ENCODE measurements around the gene TES.
"Not testable (repeated sequence)": the region's sequence is repeated elsewhere in the genome, so short reads cannot be mapped to it uniquely, and the experiment has no call there.

Gene TES, protein sequence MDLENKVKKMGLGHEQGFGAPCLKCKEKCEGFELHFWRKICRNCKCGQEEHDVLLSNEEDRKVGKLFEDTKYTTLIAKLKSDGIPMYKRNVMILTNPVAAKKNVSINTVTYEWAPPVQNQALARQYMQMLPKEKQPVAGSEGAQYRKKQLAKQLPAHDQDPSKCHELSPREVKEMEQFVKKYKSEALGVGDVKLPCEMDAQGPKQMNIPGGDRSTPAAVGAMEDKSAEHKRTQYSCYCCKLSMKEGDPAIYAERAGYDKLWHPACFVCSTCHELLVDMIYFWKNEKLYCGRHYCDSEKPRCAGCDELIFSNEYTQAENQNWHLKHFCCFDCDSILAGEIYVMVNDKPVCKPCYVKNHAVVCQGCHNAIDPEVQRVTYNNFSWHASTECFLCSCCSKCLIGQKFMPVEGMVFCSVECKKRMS

DNA sequence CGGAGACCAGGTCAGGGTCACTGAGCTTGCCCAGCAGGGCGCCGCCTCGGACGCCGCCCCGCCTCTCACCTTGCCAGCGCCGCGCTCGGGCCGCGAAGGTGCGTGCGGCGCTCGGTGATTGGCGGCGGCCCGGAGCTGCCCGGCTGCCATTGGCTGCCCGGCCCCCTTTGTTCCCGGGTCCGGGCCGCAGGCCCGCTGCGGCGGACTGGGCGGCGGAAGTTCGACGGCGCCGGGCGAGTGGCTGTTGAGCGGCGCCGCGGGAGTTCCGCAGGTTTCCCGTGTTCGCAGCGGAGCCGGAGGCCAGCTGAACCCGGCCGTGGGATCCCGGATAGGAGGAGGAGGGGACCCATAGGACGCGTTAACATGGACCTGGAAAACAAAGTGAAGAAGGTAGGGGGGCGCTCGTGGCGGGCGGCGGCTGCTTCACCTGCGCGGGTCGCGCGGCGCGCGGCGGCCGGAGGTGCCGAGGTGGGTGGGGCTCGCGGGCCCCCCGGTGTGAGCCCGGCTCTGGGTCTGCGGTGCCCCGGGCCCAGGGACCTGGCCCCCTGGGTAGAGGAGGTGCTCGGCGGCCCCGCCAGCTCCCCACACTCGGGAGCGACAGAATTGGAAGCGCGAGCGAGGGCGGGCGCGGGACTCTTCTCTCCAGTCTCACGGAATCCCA lies at the start of gene TES:
Gene TES (plus strand): TSS at position 195 of the 661 bp plus-strand sequence. CDS start 169 bp downstream, at position 364.
- peak; percentile 39 to 78 (median 58) for DNase-seq

DNA sequence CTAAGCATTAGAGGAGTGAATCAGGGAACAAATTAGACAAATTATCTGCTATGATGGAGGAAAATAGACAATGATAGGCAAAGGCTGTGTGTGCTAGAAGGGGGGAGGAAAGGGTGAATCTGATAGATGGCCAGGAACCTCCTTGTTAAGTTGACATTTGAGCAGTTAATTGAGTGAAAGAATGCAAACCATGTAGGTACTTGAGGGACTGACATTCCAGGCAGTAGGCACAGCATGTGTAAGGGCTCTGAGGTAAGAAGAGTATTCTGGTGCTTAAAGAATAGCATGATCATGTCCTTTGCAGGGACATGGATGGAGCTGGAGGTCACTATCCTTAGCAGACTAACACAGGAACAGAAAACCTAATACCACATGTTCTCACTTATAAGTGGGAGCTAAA lies 48.6 kb upstream of the TES start:
- DNase-seq = no peak

DNA sequence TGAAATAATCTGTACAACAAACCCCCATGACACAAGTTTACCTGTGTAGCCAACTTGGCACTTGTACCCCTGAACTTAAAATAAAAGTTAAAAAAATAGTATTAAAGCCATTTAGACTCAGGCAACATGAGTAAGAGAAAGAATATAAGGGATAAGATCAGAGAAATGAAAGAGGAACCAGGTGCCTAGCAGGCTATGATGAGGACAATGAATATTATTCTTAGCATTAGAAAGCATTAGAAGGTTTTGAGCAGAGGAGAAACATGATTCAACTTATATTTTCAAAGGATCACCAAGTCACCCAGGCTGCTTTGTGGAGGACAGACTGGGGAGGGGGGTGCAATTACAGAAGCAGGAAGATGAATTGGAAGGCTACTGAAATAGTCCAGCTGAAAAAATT lies 48.1 kb upstream of the TES start:
- DNase-seq = no peak

DNA sequence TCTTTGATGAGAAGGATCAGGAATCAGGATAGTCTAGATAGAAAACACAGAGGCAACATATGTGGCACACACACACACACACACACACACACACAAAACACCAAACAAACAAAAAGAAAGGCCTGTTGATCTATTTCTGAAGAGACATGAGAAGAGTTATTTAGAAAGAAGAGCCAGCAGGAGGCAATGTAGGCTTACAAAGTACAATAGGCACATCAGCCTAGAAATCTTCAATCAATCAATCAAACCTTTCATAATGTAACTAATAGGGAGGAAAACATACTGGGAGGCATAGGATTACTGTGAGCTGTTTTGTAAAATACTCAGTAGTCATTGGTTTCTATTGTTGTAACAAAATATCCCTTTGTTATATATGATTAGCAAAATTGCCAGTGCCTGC lies 47.3 kb upstream of the TES start:
- no peak for DNase-seq

DNA sequence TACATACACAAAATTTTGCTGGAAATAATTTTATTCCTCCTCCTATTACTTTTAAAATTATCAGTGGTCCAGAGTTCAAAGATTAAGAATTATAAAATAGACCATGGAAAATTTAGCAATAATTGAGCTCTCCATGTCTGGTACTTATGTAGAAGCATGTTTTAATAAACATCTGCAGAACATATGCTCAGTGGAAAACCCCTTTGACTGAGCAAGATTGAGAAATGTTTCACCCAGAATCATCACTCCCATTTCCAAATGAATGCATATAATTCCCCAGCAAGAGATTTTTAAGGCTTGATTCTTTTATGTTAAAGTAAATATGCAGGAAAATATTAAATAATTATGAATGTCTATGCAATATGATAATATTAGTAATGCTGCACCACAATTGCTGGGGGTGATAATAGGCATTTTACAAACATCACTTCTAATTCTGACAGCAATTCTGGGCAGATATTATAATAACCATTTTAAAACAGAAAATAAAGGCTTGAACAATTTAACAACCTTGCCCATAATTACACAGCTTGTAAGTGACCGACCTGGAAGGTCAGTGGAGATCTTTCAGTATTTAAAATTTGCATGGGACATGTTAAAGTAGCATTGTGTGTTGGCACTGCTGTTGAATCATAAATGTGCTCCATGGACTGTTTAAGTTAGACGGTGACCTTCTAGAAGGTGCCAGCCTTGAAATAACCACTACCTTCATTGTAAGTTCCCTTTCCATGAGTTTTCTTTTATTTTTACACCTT lies 45.6 kb upstream of the TES start:
- no peak for DNase-seq

DNA sequence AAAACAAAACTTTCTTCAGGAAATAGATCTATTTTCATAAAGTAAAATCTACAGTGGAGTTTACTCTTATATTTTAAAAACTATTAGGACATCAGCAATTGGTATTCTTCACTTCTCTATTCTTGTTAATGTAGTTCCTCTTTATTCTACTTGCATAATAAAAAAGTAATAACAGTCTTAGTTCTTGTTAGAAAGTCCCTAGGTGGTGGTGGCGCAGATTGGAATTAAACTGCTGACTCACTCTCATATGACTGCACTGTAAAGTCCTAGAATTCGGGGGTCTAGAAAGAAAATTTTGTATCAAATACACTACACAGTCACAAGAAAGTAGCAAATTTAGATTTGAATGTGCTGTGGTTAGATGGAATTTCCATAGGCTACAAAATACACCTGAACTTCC lies 44.6 kb upstream of the TES start:
- no peak for DNase-seq

DNA sequence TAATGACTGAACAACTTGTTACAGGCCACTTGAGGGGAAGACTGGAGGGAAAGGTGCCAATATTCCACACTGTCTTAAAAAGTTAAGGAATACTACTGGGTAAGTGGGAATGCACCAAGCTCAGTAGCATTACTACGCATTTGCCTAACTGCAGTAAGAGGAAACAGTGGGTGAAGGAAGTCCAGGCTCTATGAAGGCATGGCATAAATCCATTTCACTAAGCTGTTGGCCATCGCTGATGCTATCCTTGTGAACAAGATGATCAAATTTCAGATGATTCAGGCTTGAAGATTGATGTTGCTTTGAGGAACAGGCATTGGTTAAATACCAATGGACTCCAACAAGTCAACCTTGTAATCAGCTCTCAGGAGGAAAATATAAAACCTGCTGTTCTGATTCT lies 44.2 kb upstream of the TES start:
- DNase-seq = no peak

DNA sequence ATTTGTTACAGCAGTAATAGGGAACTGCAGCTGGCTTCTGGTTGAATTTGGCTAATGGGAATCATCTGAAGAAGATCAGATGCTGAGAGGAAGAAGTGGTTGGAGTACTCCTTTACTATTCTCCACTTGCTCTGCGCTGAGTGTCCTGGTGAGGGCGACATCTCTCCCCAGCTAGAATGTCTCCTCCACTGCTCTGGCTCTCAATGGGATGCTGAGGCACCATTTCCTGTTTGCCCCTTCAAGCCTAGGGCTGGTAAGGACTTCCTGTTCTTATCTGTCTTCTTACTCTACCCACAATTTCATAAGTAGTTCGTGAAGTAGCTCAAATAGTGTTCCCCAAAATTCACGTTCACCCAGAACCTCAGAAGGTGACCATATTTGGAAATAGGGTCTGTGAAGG lies 43.2 kb upstream of the TES start:
- DNase-seq = no peak

DNA sequence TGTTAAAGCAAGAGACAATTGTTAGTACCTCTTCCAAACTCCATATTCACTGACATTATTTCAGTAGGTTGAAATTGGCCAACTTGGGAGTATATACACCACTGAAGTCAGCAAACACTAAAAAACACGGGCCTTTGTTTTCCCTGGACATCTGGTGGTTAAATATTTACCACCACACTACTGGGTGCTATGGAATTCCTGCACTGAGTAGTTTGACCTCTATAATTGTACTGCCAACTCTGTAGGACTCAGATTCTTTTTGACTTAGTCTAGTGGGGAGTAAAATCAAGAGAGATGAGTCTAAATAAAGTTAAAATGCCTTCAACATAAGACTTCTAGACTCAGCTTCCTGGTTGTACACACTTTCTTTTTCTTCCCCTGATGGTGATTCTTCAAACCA lies 41.3 kb upstream of the TES start:
- no peak for DNase-seq

DNA sequence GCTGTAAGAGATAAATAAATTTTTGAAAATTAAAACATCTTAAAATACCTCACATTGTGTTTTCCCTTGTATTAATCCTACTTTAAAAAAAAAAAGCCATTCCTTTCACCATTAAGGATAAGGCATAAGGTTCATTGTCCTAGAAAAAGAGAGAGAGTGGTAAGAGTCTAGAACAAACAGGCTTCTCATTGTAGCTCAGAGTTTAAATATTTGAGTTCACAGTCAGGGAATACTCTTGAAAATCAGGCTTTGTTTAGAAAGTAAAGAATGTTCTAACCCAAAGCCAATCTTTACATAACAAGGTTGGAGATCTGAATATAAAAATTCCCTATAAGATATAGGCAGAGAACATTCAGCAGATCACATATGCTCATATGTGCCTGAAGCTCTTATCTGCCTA lies 40.2 kb upstream of the TES start:
- no peak for DNase-seq

DNA sequence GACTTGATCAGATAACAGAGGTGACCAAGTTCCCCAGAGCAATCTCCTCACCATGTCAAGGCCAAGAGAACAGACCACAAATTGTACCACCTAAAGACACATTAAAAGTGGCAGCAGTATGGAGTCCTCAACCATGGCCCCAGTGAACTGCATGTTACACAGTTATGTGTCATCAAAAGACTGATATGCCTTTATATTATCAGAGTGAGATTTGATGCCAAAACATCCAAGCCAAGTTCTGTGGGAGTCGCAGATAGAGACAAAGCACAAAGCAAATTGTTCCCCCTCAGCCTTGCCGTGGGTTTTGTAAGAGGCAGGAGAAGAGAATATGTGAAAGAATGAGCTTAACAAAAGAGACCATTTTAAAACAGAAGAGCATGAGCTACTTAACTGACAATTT lies 39.2 kb upstream of the TES start:
- no peak for DNase-seq

DNA sequence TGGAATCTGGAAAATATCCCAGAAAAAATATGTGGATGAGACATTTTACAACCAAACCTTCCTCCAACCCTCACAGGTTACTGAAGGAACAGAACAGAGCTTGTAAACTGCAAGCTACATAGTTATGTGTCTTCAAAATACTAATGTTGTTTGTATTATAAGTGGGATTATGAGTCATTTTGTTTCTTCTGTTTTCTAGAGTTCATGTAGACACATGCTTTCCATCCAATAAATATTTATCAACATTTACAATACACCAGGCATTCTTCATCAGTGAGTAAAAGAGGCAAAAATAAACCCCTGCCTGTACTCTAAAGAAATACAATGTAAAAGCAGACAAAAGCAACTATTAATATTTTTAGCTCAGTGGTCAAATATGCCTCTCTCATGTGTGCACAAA lies 38.0 kb upstream of the TES start:
- DNase-seq = no peak

DNA sequence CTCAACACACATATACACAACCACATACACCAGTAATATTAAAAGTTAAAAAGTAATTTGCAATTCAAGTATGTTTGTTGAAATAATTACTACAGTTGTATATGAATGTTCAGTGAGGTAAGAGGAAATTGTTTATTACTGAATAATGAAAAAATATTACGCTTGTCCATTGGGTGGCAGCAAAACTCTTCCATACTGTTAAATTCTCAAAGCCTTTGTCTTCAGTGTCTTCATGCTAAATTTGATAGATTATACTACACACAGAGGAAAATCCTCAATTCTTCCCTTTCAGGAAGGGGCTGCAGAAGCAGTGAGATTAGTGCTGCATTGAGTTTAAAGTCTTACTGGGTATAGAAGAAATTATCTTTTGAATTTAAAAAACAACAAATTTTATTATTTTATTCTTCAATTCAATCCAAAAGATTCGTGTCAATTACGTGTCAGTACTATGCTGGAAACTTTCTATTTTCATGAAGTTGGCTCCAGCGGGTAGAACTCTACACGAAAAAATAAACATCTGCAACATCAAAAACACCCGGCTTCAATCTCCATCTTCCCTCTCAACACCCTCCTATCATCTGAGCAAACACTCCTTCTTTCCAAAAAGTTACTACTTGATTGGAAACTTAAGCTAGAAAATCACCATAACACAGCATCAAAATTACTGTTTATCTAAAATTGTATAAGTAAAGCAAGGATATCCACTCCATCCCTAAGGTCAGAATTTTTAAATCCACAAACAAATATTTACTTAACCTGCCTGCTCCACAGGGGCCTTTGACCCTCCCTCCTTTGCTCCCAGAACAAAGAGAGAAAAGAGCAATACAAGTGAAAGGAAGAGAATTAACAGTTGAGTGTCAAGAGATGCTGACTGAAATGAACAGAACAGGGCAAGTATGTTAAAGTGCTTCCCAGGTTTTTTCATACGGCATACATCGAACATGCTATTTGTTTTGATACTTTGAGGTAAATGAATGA lies 37.0 kb upstream of the TES start:
- DNase-seq = peak in 4 of 6 experiments; percentile 0 to 57 (median 42)

DNA sequence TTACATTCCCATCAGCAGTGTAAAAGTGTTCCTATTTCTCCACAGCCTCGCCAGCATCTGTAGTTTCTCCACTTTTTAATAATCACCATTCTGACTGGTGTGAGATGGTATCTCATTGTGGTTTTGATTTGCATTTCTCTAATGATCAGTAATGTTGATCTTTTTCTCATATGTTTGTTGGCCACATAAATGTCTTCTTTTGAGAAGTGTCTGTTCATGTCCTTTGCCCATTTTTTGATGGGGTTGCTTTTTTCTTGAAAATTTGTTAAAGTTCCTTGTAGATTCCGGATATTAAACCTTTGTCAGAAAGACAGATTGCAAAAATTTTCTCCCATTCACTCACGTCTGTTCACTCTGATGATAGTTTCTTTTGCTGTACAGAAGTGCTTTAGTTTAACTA lies 35.2 kb upstream of the TES start:
- not testable (repeated sequence) for DNase-seq

DNA sequence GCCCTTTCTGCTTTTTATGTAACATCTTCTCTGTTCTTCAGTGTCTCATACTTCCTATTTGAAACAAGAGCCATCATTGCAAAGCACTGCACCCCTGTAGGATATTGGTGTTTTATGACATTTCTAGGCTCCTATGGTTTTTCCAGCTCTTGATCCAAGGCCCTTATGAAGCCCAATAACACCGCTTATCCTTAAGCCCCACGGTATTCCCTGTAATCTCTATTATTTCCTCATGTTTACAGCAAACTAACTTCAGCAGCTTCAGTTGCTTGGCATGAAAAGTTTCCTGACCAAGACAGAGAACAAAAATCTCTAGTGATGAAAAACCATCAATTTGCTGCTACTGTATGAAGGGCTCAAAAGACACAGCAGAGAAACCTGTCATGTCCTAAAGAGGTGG lies 34.1 kb upstream of the TES start:
- DNase-seq = no peak

DNA sequence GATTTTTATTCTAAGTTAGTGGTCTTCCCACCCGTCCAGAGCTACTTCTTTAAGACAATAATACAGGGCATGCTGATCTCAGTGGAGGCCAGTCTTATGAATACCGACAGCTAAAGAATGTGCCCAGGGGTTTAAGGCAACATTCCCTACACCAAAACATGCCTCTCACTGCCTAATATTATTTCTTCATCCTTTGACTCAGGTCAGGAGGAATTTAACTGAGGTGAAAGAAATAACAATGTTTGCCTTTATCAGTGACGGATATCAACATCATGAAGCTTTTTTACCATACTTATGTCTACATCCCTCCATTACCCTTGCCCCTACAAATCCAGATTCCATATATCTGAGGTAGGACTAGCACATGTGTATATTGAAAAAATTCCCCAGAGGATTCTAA lies 33.3 kb upstream of the TES start:
- no peak for DNase-seq

DNA sequence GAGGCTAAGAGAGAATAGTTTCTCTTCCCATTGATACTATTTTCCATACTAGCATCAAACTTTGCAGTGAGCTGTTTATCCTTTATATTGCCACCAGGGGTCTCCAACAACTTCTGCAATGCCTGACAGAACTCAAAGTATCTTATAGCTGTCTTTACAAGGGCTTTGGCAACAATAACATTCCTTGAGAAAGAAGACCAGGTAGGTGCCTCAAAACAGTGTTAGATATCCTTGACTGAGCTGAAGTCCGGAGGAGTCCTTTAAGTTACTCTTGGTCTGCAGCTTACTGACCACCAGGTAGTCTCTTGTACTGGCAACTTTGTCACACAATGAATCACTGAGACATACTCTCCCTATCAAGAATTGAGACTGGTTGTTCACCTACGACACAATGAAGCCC lies 30.0 kb upstream of the TES start:
- DNase-seq = peak in 5 of 6 experiments; percentile 4 to 66 (median 44)

DNA sequence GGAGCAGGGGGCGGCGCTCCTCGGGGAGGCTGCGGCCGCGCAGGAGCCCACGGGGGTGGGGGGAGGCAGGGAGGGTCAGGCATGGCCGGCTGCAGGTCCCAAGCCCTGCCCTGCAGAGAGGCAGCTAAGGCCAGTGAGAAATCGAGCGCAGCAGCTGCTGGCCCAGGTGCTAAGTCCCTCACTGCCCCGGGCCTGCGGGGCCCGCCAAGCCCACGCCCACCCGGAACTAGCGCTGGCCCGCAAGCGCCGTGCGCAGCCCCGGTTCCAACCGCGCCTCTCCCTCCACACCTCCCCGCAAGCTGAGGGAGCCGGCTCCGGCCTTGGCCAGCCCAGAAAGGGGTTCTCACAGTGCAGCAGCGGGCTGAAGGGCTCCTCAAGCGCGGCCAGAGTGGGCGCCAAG lies 28.3 kb upstream of the TES start:
- no peak for DNase-seq

DNA sequence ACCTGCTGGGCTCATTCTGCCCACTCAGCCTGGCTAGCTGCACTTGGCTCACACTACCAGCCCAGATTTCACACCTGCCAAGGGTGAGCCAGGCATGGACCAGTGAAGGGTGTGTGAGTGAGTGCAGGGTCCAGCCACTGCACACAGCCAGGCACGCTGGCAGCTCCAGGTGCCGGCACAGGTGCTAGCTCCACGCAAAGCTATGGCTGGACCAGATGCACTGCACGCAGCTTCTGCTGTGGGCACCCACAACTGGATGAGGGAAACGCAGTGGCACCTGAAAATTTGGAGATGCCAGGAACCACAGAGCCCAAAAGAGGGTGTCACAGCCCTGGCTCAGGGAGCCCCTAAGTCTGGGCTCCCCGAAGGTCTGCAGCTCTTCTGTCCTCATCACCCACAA lies 24.9 kb upstream of the TES start:
- no peak for DNase-seq

DNA sequence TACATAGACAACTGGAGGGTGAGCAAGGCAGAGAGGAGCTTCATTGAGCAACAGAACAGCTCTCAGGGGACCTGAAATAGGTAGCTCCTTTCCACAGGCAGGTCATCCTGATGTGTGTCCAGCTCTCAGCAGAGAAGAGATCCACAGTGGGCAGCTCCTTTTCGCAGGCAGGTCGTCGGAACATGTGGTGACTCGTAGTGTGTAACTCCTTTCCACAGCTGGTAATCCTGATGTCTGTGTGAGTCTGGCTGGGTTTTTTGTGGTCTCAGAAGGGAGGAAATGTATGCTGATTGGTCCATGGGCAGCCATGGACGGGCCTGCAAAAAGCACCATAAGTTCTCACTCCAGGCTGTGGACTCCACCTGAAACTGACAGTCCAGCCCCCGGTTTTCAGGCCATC lies 24.4 kb upstream of the TES start:
- DNase-seq = no peak

DNA sequence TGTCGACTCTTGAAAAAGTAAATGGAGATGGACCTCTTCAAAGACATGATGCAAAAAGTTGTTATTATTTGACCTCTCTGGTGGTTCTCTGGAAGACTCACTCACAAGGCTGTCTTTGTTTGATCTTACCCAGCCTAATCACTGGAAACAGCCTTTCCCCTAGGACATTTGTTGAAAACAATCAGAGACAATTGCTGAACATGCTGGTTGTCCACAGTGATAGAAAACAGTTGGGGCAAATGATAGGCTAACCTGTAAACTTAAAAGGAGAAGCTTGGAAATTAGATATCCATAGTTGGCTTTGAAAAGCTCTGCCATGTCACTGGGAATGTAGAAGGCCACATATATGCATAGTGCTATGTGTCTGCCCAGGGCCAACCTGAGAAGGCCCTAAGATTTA lies 22.9 kb upstream of the TES start:
- DNase-seq = no peak

DNA sequence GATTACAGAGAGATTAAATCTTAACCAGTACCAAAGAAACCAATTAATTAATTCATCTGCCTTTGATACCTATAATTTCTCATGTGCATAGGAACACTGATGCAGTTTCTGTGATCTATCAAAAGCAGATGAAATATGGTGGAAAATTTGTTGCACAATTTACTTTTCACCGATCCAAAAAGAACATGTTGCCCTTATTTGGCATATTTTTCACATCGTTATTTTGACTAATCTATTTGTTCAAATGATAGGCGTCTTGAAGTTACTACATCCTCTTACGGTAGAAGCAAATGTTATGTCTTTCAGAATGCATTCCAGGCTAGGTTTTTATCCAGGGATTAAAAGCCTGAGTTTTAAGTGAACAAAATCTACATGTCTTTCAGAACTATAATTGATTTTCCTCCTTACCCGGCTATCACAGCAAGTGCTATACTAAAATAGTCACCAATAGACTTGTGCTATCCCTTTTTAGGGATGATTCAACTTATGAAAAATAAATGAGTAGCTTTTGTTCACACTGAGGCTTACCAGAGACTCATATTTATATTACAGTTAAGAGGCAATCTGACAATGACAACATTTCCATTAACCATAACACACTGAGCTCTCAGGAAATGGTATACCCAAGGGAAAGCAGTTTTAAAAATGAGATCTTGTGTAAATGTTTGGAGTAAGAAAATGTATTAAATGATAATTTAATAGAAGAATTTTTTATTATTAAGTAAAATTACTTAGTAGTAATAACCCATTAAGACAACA lies 16.8 kb upstream of the TES start:
- DNase-seq = no peak

All from stimulated activated naive CD4-positive, alpha-beta T cell (primary cell).